MM.1S (cell line): ENCODE data around the gene TREM1.
A peak's percentile ranks its signal among the peaks of the same experiment; 100 is the strongest.

Experiments
- DNase-seq: peaks from one replicate; pipeline ENCODE4 v3.0.0-alpha.2; 2015
- H2AFZ ChIP-seq: fragments of 300-600 bp; sonication (generic); 2 replicates; pipeline ENCODE4 v1.6.0; 2016; ENCODE audit warnings: antibody characterized with exemption, low read length
- H3F3A ChIP-seq: fragments of 300-600 bp; sonication (generic); 2 replicates; pipeline ENCODE4 v1.6.1; 2016; ENCODE audit warnings: mild to moderate bottlenecking, antibody characterized with exemption, low read length, moderate library complexity, mixed read lengths; ENCODE audit not compliant: insufficient read depth
- H3K27ac ChIP-seq: fragments of 300-600 bp; sonication (generic); 2 replicates; pipeline ENCODE4 v1.5.1; 2016; ENCODE audit warnings: mild to moderate bottlenecking, low read length
- H3K27me3 ChIP-seq: fragments of 300-600 bp; sonication (generic); replicated peaks from 2 replicates; pipeline ENCODE4 v1.6.0; 2016; ENCODE audit warnings: low read length; ENCODE audit not compliant: insufficient read depth
- H3K36me3 ChIP-seq: fragments of 300-600 bp; sonication (generic); replicated peaks from 2 replicates; pipeline ENCODE4 v1.6.1; 2016; ENCODE audit warnings: mild to moderate bottlenecking, low read length, mixed read lengths; ENCODE audit not compliant: insufficient read depth
- H3K4me1 ChIP-seq: fragments of 300-600 bp; sonication (generic); 2 replicates; pipeline ENCODE4 v1.6.1; 2016; ENCODE audit warnings: low read length, mixed read lengths
- H3K4me2 ChIP-seq: fragments of 300-600 bp; sonication (generic); 2 replicates; pipeline ENCODE4 v1.6.0; 2016; ENCODE audit warnings: low read depth, low read length
- H3K4me3 ChIP-seq: fragments of 300-600 bp; sonication (generic); 2 replicates; pipeline ENCODE4 v1.5.1; 2016; ENCODE audit warnings: low read length, mixed read lengths
- H3K79me2 ChIP-seq: fragments of 300-600 bp; sonication (generic); 2 replicates; pipeline ENCODE4 v1.6.1; 2016; ENCODE audit warnings: mixed run types, low read length, mixed read lengths
- H3K9ac ChIP-seq: fragments of 300-600 bp; sonication (generic); 2 replicates; pipeline ENCODE4 v1.6.1; 2016; ENCODE audit warnings: low read length, mixed read lengths
- H3K9me2 ChIP-seq: fragments of 300-600 bp; sonication (generic); replicated peaks from 2 replicates; pipeline ENCODE4 v1.6.1; 2016; ENCODE audit warnings: mild to moderate bottlenecking, low read length, mixed read lengths; ENCODE audit not compliant: insufficient read depth
- H3K9me3 ChIP-seq: fragments of 300-600 bp; sonication (generic); replicated peaks from 2 replicates; pipeline ENCODE4 v1.6.1; 2016; ENCODE audit warnings: mild to moderate bottlenecking, low read length, mixed read lengths; ENCODE audit not compliant: insufficient read depth
- H4K20me1 ChIP-seq: fragments of 300-600 bp; sonication (generic); 2 replicates; pipeline ENCODE4 v1.6.1; 2016; ENCODE audit warnings: mild to moderate bottlenecking, low read length, moderate library complexity, mixed read lengths; ENCODE audit not compliant: insufficient read depth
- CTCF ChIP-seq: fragments of 300-600 bp; sonication (generic); IDR thresholded peaks from 2 replicates; pipeline ENCODE4 v1.5.1; 2016; ENCODE audit warnings: antibody characterized with exemption, low read length, mixed read lengths
- EZH2 ChIP-seq: fragments of 300-600 bp; sonication (generic); optimal IDR thresholded peaks from 2 replicates; pipeline ENCODE3; 2017; ENCODE audit warnings: low read depth, mild to moderate bottlenecking, antibody characterized with exemption, low read length, mixed read lengths
- EZH2phosphoT487 ChIP-seq: fragments of 300-600 bp; sonication (generic); IDR thresholded peaks from 2 replicates; pipeline ENCODE4 v1.6.1; 2018; ENCODE audit warnings: antibody characterized with exemption, low read length

The TREM1 gene

GRCh38 chr6:41334482-41335040, 48.1 kb upstream of the TREM1 start:
- Histone ChIP-seq H3K79me2 (no peaks in the 10 kb centered on the region), H3K4me3 (no peak overlapping the region), H3K27me3 (no peaks in the 10 kb centered on the region)

GRCh38 chr6:41332842-41333736, 46.6 kb upstream of the TREM1 start:
- Histone ChIP-seq H3F3A (no peaks in the 10 kb centered on the region), H2AFZ (no peak overlapping the region), H3K4me2 (no peak overlapping the region), H3K27ac (no peak overlapping the region), H3K9me3 (no peaks in the 10 kb centered on the region), H3K9ac (no peak overlapping the region), H3K9me2 (no peaks in the 10 kb centered on the region), H3K27me3 (no peaks in the 10 kb centered on the region), H4K20me1 (no peaks in the 10 kb centered on the region), H3K36me3 (no peaks in the 10 kb centered on the region), H3K79me2 (no peaks in the 10 kb centered on the region), H3K4me1 (no peaks in the 10 kb centered on the region), H3K4me3 (no peak overlapping the region)
- DNase-seq = no peak
- TF ChIP-seq EZH2phosphoT487 = no peak
- TF ChIP-seq EZH2 = no peak
- TF ChIP-seq CTCF = no peak

More at GRCh38 chr6:41334482-41335040, 48.1 kb upstream of the TREM1 start:
- Histone ChIP-seq H3K9ac (no peak overlapping the region), H3K4me2 (no peak overlapping the region), H3F3A (no peaks in the 10 kb centered on the region), H3K27ac (no peak overlapping the region), H3K36me3 (no peaks in the 10 kb centered on the region), H4K20me1 (no peaks in the 10 kb centered on the region), H3K9me3 (no peaks in the 10 kb centered on the region), H3K9me2 (no peaks in the 10 kb centered on the region), H3K4me1 (no peaks in the 10 kb centered on the region), H2AFZ (no peak overlapping the region; the same call in 1 of the 2 replicates)
- 0 out of 2 replicates have a peak, but pooled peaks have one; percentile 7 for TF ChIP-seq CTCF
- TF ChIP-seq EZH2phosphoT487 = no peak
- no peak for TF ChIP-seq EZH2
- no peak for DNase-seq

GRCh38 chr6:41332241-41332640, 45.8 kb upstream of the TREM1 start:
- H2AFZ ChIP-seq = no peak overlapping the region
- H3K27me3 ChIP-seq = no peaks in the 10 kb centered on the region
- no peak overlapping the region for H3K9ac ChIP-seq
- TF ChIP-seq EZH2phosphoT487 = no peak
- no peak for TF ChIP-seq EZH2
- no peak for TF ChIP-seq CTCF
- no peaks in the 10 kb centered on the region for H3K36me3 ChIP-seq
- DNase-seq = no peak
- no peak overlapping the region for H3K4me3 ChIP-seq
- H3K9me2 ChIP-seq = no peaks in the 10 kb centered on the region
- no peaks in the 10 kb centered on the region for H4K20me1 ChIP-seq
- H3K9me3 ChIP-seq = no peaks in the 10 kb centered on the region
- H3K4me2 ChIP-seq = no peak overlapping the region
- H3K79me2 ChIP-seq = no peaks in the 10 kb centered on the region
- no peaks in the 10 kb centered on the region for H3K4me1 ChIP-seq
- H3F3A ChIP-seq = no peaks in the 10 kb centered on the region
- no peak overlapping the region for H3K27ac ChIP-seq
